ENCODE measurements around the gene AIMP1. TPM values are rescaled to one million over a fixed set of nuclear protein-coding genes. Genes with fewer than 3 reads are reported as not detected.

Gene AIMP1
- polyA plus RNA-seq, 1 donor = 88.9 TPM

Other genes starting within 250 kb of the AIMP1 start
- 71.6 TPM for gene TBCK, start 341 bp upstream of the AIMP1 start, polyA plus RNA-seq (ENCODE audit: insufficient read length)
- gene GIMD1, start 52.2 kb downstream of the AIMP1 start, polyA plus RNA-seq (ENCODE audit: insufficient read length) = not detected